Measurements from ENCODE around the gene NDUFAF4.
A peak's percentile ranks its signal among the peaks of the same experiment; 100 is the strongest.

NDUFAF4 gene

GRCh38 chr6:96927660-96928059 lies 30.0 kb upstream of the NDUFAF4 start:
- Histone ChIP-seq H3K27ac (no peak overlapping the region), H3K9ac (no peak overlapping the region), H3K27me3 (ENCODE audit: control insufficient read depth, insufficient read depth, low read length) (no peaks in the 10 kb centered on the region), H3K36me3 (ENCODE audit: control insufficient read depth, insufficient read depth, low read length) (no peaks in the 10 kb centered on the region), H3K4me3 (ENCODE audit: low read depth, low read length) (no peak overlapping the region), H3K4me1 (peaks cover 10% of the 10 kb centered on the region), H3K4me2 (ENCODE audit: low read length) (no peak overlapping the region), H3K9me3 (ENCODE audit: control insufficient read depth, low read length) (no peaks in the 10 kb centered on the region), H2AFZ (no peak overlapping the region), H3K79me2 (no peaks in the 10 kb centered on the region)
- no peak for TF ChIP-seq CTCF (IDR thresholded peaks at IDR 0.05)

- Histone ChIP-seq H3K79me2 (no peaks in the 10 kb centered on the region), H3K27me3 (ENCODE audit: control insufficient read depth, insufficient read depth, low read length) (no peaks in the 10 kb centered on the region), H3K36me3 (ENCODE audit: control insufficient read depth, insufficient read depth, low read length) (no peaks in the 10 kb centered on the region), H3K27ac (peak overlapping the region; percentile 17), H3K9me3 (ENCODE audit: control insufficient read depth, low read length) (no peaks in the 10 kb centered on the region), H3K9ac (no peak overlapping the region), H3K4me2 (ENCODE audit: low read length) (no peak overlapping the region), H3K4me1 (peaks cover 19% of the 10 kb centered on the region), H2AFZ (peak overlapping the region; percentile 35), H3K4me3 (ENCODE audit: low read depth, low read length) (no peak overlapping the region)
- no peak for TF ChIP-seq CTCF (IDR thresholded peaks at IDR 0.05)
Observed at GRCh38 chr6:96926425-96926824, 28.7 kb upstream of the NDUFAF4 start.

GRCh38 chr6:96925290-96925687 lies 27.6 kb upstream of the NDUFAF4 start:
- peak overlapping the region; percentile 89 for H3K4me2 ChIP-seq (ENCODE audit: low read length)
- H3K4me3 ChIP-seq (ENCODE audit: low read depth, low read length): peak overlapping the region; percentile 67
- no peak for TF ChIP-seq CTCF (IDR thresholded peaks at IDR 0.05)
- H3K4me1 ChIP-seq: peaks cover 21% of the 10 kb centered on the region
- no peaks in the 10 kb centered on the region for H3K36me3 ChIP-seq (ENCODE audit: control insufficient read depth, insufficient read depth, low read length)
- no peaks in the 10 kb centered on the region for H3K9me3 ChIP-seq (ENCODE audit: control insufficient read depth, low read length)
- peak overlapping the region; percentile 88 for H3K27ac ChIP-seq
- H2AFZ ChIP-seq: peak overlapping the region; percentile 96
- no peaks in the 10 kb centered on the region for H3K79me2 ChIP-seq
- peak overlapping the region; percentile 51 for H3K9ac ChIP-seq
- H3K27me3 ChIP-seq (ENCODE audit: control insufficient read depth, insufficient read depth, low read length): no peaks in the 10 kb centered on the region

- no peak for TF ChIP-seq CTCF (IDR thresholded peaks at IDR 0.05)
- H3K4me3 ChIP-seq (ENCODE audit: low read depth, low read length): peak overlapping the region; percentile 70
Observed at GRCh38 chr6:96923871-96924493, 26.3 kb upstream of the NDUFAF4 start.

GRCh38 chr6:96923400-96923799 lies 25.7 kb upstream of the NDUFAF4 start:
- no peak for TF ChIP-seq CTCF (IDR thresholded peaks at IDR 0.05)
- no peaks in the 10 kb centered on the region for H3K79me2 ChIP-seq
- H3K27ac ChIP-seq: peak overlapping the region; percentile 88
- no peaks in the 10 kb centered on the region for H3K27me3 ChIP-seq (ENCODE audit: control insufficient read depth, insufficient read depth, low read length)
- no peak overlapping the region for H3K4me2 ChIP-seq (ENCODE audit: low read length)
- H2AFZ ChIP-seq: peak overlapping the region; percentile 93
- no peak overlapping the region for H3K9ac ChIP-seq
- no peaks in the 10 kb centered on the region for H3K9me3 ChIP-seq (ENCODE audit: control insufficient read depth, low read length)
- no peaks in the 10 kb centered on the region for H3K36me3 ChIP-seq (ENCODE audit: control insufficient read depth, insufficient read depth, low read length)
- peaks cover 21% of the 10 kb centered on the region for H3K4me1 ChIP-seq
- H3K4me3 ChIP-seq (ENCODE audit: low read depth, low read length): peak overlapping the region; percentile 70

More at GRCh38 chr6:96923871-96924493, 26.3 kb upstream of the NDUFAF4 start:
- Histone ChIP-seq H3K79me2 (no peaks in the 10 kb centered on the region), H2AFZ (peak overlapping the region; percentile 93), H3K36me3 (ENCODE audit: control insufficient read depth, insufficient read depth, low read length) (no peaks in the 10 kb centered on the region), H3K27me3 (ENCODE audit: control insufficient read depth, insufficient read depth, low read length) (no peaks in the 10 kb centered on the region), H3K4me2 (ENCODE audit: low read length) (peak overlapping the region; percentile 77), H3K9me3 (ENCODE audit: control insufficient read depth, low read length) (no peaks in the 10 kb centered on the region), H3K4me1 (peaks cover 21% of the 10 kb centered on the region), H3K27ac (peak overlapping the region; percentile 88), H3K9ac (peak overlapping the region; percentile 1)

All from parathyroid adenoma (tissue), 2 donors.